B cell (primary cell): ENCODE measurements around the gene KRT5.

Experiments
- EZH2 ChIP-seq: IDR thresholded peaks from 2 replicates; pipeline ENCODE4 v1.6.1; 2012; ENCODE audit warnings: borderline replicate concordance, low read depth, mild to moderate bottlenecking, moderate library complexity, low read length; ENCODE audit not compliant: insufficient read depth, poor library complexity, severe bottlenecking
- TF ChIP-seq, protein P1 (sequence below): fragments of 200-600 bp; IDR thresholded peaks from one replicate; pipeline ENCODE4 v1.8.0; 2022; ENCODE audit warnings: antibody characterized with exemption, mild to moderate bottlenecking

DNA sequence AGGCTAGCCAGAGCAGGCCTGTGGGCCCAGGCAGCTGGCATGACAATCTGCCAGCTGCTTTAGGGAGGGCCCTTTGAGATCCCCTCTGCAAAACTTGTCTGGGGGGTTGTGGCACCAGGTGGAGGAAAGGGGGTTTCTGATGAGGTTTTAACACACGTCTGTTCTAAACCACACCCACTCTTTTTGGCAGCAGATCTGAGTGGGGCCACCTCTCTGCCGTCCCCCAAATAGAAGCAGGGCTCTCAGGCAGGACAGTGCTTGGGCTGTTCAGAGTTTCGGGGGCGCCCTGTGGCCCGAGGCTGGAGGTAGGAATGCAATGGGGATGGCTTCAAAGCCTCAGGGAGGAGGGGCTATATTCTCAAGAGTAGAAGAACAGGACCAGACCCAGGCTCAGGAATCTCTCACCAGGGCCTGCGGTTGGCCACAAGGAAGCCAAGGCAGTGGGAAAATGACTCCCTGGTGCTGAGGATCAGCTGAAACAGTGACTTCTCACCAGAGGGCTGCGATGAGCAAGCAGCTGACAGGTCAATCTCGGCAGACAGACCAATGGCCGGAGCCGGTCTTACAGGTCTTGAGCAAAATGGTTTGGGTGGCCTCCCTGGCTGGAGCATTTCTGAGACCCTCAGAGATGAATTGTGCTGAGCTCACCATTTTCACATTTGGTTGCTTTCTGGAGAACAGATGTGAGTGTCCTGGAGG lies 1.5 kb upstream of the KRT5 start:
- TF ChIP-seq, protein P1, sequence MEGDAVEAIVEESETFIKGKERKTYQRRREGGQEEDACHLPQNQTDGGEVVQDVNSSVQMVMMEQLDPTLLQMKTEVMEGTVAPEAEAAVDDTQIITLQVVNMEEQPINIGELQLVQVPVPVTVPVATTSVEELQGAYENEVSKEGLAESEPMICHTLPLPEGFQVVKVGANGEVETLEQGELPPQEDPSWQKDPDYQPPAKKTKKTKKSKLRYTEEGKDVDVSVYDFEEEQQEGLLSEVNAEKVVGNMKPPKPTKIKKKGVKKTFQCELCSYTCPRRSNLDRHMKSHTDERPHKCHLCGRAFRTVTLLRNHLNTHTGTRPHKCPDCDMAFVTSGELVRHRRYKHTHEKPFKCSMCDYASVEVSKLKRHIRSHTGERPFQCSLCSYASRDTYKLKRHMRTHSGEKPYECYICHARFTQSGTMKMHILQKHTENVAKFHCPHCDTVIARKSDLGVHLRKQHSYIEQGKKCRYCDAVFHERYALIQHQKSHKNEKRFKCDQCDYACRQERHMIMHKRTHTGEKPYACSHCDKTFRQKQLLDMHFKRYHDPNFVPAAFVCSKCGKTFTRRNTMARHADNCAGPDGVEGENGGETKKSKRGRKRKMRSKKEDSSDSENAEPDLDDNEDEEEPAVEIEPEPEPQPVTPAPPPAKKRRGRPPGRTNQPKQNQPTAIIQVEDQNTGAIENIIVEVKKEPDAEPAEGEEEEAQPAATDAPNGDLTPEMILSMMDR, result no peak
- TF ChIP-seq EZH2, result no peak
